Psoas muscle (tissue), 8 donors: Measurements from ENCODE around the gene CCDC91. TPM values are rescaled to one million over a fixed set of nuclear protein-coding genes. Genes with fewer than 3 reads are reported as not detected.

Experiments
- ATAC-seq, 4 donors: fragments of 200-7000 bp; cut with Tn5 transposase; one replicate each; pipeline ENCODE4 v1.9.1; 2020; ENCODE audit warnings: moderate library complexity in 3 of 4, mild to moderate bottlenecking in 2 of 4
- DNase-seq, 2 donors: peaks; one replicate each; pipeline ENCODE4 v3.0.0-alpha.2; 2020
- H3K27ac ChIP-seq: fragments of 200-600 bp; one replicate; pipeline ENCODE4 v1.8.0; 2022
- H3K27me3 ChIP-seq, 3 donors: fragments of 200-600 bp in 1 of 3; one replicate each; pipeline versions ENCODE4 v1.6.1 to v1.8.0; 2013 to 2022; ENCODE audit warnings: low read length in 2 of 3, mild to moderate bottlenecking in 2 of 3, moderate library complexity in 1 of 3; ENCODE audit not compliant: insufficient read depth in 3 of 3
- H3K36me3 ChIP-seq, 2 donors: fragments of 200-600 bp in 1 of 2; one replicate each; pipeline versions ENCODE4 v1.6.1 to v1.8.0; 2013 to 2022; ENCODE audit warnings: low read depth in 1 of 2, mild to moderate bottlenecking in 1 of 2, moderate library complexity in 1 of 2; ENCODE audit not compliant: insufficient read depth in 1 of 2
- H3K4me1 ChIP-seq: fragments of 200-600 bp; one replicate; pipeline ENCODE4 v1.8.0; 2022
- H3K4me3 ChIP-seq: fragments of 200-600 bp; one replicate; pipeline ENCODE4 v1.8.0; 2022; ENCODE audit warnings: mild to moderate bottlenecking
- H3K9me3 ChIP-seq: fragments of 200-600 bp; one replicate; pipeline ENCODE4 v1.8.0; 2022
- CTCF ChIP-seq: fragments of 200-600 bp; IDR thresholded peaks from one replicate; pipeline ENCODE4 v1.8.0; 2022; ENCODE audit warnings: antibody characterized with exemption
- WGBS, 3 donors: extraction: QIAGEN DNeasy Blood & Tissue Kit; methylation state at CpG; one replicate each; pipeline versions ENCODE4 v1.1.6 to v1.1.7; 2013; 5-methylcytosine and 5-hydroxymethylcytosine counted together
- intact Hi-C, 2 donors: fragments of 100-400 bp; cut with DNase I; formaldehyde crosslinking; loops; one replicate each; pipeline versions ENCODE4 v1.11.0 to v1.14.2; 2022
- polyA plus RNA-seq, 3 donors: library from polyadenylated mRNA; stranded (reverse); fragments of 200-250 nt; gene quantifications; one replicate each; pipeline ENCODE4 v1.2.3, GENCODE V29; 2013
- total RNA-seq, 4 donors: library from RNA; stranded (reverse); fragmentation: NEBNext Ultra II Directional in 2 of 4; extraction: Animal tissue kit (Norgen Biotek cat#: 25700) in 2 of 4; gene quantifications; one replicate each; pipeline versions ENCODE4 v1.2.1 to v1.2.4, GENCODE V29; 2021 to 2023
- donor health status: healthy with polysubstance abuse.
- donor health status: DM: no; HTN: no; CAD: no; lungs with moderate emphysema.
- donor health status: Bipolar disorder and iron deficiency.
- donor health status: healthy.
- donor health status: DM: yes; HTN: yes; CAD: no.
- donor health status: DM: no; HTN: no; CAD: no.
- donor health status: DM: no; HTN: no; CAD: no.
- donor health status: DM: yes; HTN: yes; CAD: no.

The CCDC91 gene
- total and polyA plus RNA-seq, 7 donors = 18.4 to 47.2 (median 36.2) TPM

- H3K4me3 ChIP-seq = no peak overlapping the region
- no peaks in the 10 kb centered on the region for H3K36me3 ChIP-seq
- no peak for TF ChIP-seq CTCF
- H3K9me3 ChIP-seq = no peaks in the 10 kb centered on the region
- intact Hi-C loops = loop anchor here in 1 of 2 donors (10.0 kb wide), 1 partner anchor 197 kb away; the partner anchor contains the start of gene PTHLH
- ATAC-seq = no peak
- H3K4me1 ChIP-seq = no peaks in the 10 kb centered on the region
- H3K27ac ChIP-seq = no peak overlapping the region
- DNase-seq = no peak
- no peaks in the 10 kb centered on the region for H3K27me3 ChIP-seq
- WGBS, 3 donors = 92 to 96% (median 93%) methylated on average over 3 of the region's 3 CpGs
Measured at GRCh38 chr12:28171356-28172060, 18.7 kb upstream of the CCDC91 start.

- peak; percentile 29 for TF ChIP-seq CTCF
Measured at GRCh38 chr12:28172434-28173030, 17.7 kb upstream of the CCDC91 start.

GRCh38 chr12:28173440-28173839 is 16.8 kb upstream of the CCDC91 start:
- DNase-seq (no peak), ATAC-seq (no peak)
- Histone ChIP-seq H3K36me3 (no peaks in the 10 kb centered on the region), H3K4me1 (no peaks in the 10 kb centered on the region), H3K27ac (no peak overlapping the region), H3K9me3 (no peaks in the 10 kb centered on the region), H3K4me3 (no peak overlapping the region), H3K27me3 (no peaks in the 10 kb centered on the region)
- no peak for TF ChIP-seq CTCF
- intact Hi-C loops = loop anchor here in 1 of 2 donors (10.0 kb wide), 1 partner anchor 199 kb away; the partner anchor contains the start of gene PTHLH
- 92 to 97% (median 95%) methylated on average over 1 of the region's 1 CpG for WGBS, 3 donors

More at GRCh38 chr12:28172434-28173030, 17.7 kb upstream of the CCDC91 start:
- H3K36me3 ChIP-seq = no peaks in the 10 kb centered on the region
- ATAC-seq (no peak), DNase-seq (no peak)
- H3K4me1 ChIP-seq = no peaks in the 10 kb centered on the region
- H3K4me3 ChIP-seq = no peak overlapping the region
- no peak overlapping the region for H3K27ac ChIP-seq
- H3K27me3 ChIP-seq = no peaks in the 10 kb centered on the region
- WGBS, 3 donors = 93 to 96% (median 95%) methylated on average over 3 of the region's 3 CpGs
- H3K9me3 ChIP-seq = no peaks in the 10 kb centered on the region
- intact Hi-C loops = loop anchor here in 1 of 2 donors (10.0 kb wide), 1 partner anchor 198 kb away; the partner anchor contains the start of gene PTHLH

GRCh38 chr12:28175098-28175589 is 15.1 kb upstream of the CCDC91 start:
- intact Hi-C loops = loop anchor here in 1 of 2 donors (10.0 kb wide), 1 partner anchor 200 kb away; the partner anchor contains the start of gene PTHLH
- Histone ChIP-seq H3K27ac (no peak overlapping the region), H3K36me3 (no peaks in the 10 kb centered on the region), H3K9me3 (no peaks in the 10 kb centered on the region), H3K27me3 (no peaks in the 10 kb centered on the region), H3K4me1 (no peaks in the 10 kb centered on the region), H3K4me3 (no peak overlapping the region)
- ATAC-seq = no peak
- TF ChIP-seq CTCF = no peak
- WGBS, 3 donors = 33 to 97% (median 44%) methylated on average over 1 of the region's 1 CpG
- no peak for DNase-seq
